ENCODE results near the gene PUS7.
A peak's percentile ranks its signal among the peaks of the same experiment; 100 is the strongest.

Gene PUS7

GRCh38 chr7:105489409-105489808 lies 32.7 kb downstream of the PUS7 start:
- Mint-ChIP-seq H3K36me3 (ENCODE audit: low read depth) (peaks cover 44% of the 10 kb centered on the region), H3K4me1 (no peaks in the 10 kb centered on the region), H3K4me3 (no peak overlapping the region), H3K27ac (peak overlapping the region; percentile 59), H3K9me3 (no peaks in the 10 kb centered on the region), H3K27me3 (ENCODE audit: low read depth, poor library complexity) (no peaks in the 10 kb centered on the region)
- no peak for TF ChIP-seq CTCF (IDR thresholded peaks at IDR 0.05)
- DNase-seq, result no peak

GRCh38 chr7:105487579-105488571 lies 34.2 kb downstream of the PUS7 start:
- no peak for DNase-seq
- Mint-ChIP-seq H3K27ac (peak overlapping the region; percentile 72), H3K27me3 (ENCODE audit: low read depth, poor library complexity) (no peaks in the 10 kb centered on the region), H3K4me1 (no peaks in the 10 kb centered on the region), H3K36me3 (ENCODE audit: low read depth) (peaks cover 43% of the 10 kb centered on the region), H3K9me3 (no peaks in the 10 kb centered on the region), H3K4me3 (no peak overlapping the region)
- peak; percentile 19 for TF ChIP-seq CTCF (IDR thresholded peaks at IDR 0.05)

- Mint-ChIP-seq H3K4me1 (no peaks in the 10 kb centered on the region), H3K27me3 (ENCODE audit: low read depth, poor library complexity) (no peaks in the 10 kb centered on the region), H3K9me3 (no peaks in the 10 kb centered on the region), H3K27ac (peak overlapping the region; percentile 82), H3K4me3 (no peak overlapping the region), H3K36me3 (ENCODE audit: low read depth) (peaks cover 74% of the 10 kb centered on the region)
- DNase-seq, result no peak
- TF ChIP-seq CTCF (IDR thresholded peaks at IDR 0.05), result no peak
Measured at GRCh38 chr7:105480931-105481330, 41.1 kb downstream of the PUS7 start.

GRCh38 chr7:105478606-105479005 lies 43.5 kb downstream of the PUS7 start:
- no peak overlapping the region for H3K27ac Mint-ChIP-seq
- DNase-seq, result no peak
- no peak overlapping the region for H3K4me3 Mint-ChIP-seq
- H3K36me3 Mint-ChIP-seq (ENCODE audit: low read depth), result peaks cover 73% of the 10 kb centered on the region
- no peak for TF ChIP-seq CTCF (IDR thresholded peaks at IDR 0.05)
- H3K9me3 Mint-ChIP-seq, result no peaks in the 10 kb centered on the region
- H3K4me1 Mint-ChIP-seq, result no peaks in the 10 kb centered on the region
- H3K27me3 Mint-ChIP-seq (ENCODE audit: low read depth, poor library complexity), result no peaks in the 10 kb centered on the region

- H3K4me3 Mint-ChIP-seq, result no peak overlapping the region
- H3K27ac Mint-ChIP-seq, result no peak overlapping the region
- no peak for DNase-seq
- no peaks in the 10 kb centered on the region for H3K4me1 Mint-ChIP-seq
- peaks cover 72% of the 10 kb centered on the region for H3K36me3 Mint-ChIP-seq (ENCODE audit: low read depth)
- no peaks in the 10 kb centered on the region for H3K9me3 Mint-ChIP-seq
- no peaks in the 10 kb centered on the region for H3K27me3 Mint-ChIP-seq (ENCODE audit: low read depth, poor library complexity)
- no peak for TF ChIP-seq CTCF (IDR thresholded peaks at IDR 0.05)
Measured at GRCh38 chr7:105477908-105478307, 44.2 kb downstream of the PUS7 start.

- no peak for TF ChIP-seq CTCF (IDR thresholded peaks at IDR 0.05)
- H3K27me3 Mint-ChIP-seq (ENCODE audit: low read depth, poor library complexity), result no peaks in the 10 kb centered on the region
- H3K27ac Mint-ChIP-seq, result no peak overlapping the region
Measured at GRCh38 chr7:105474045-105474444, 48.0 kb downstream of the PUS7 start.

More at GRCh38 chr7:105474045-105474444, 48.0 kb downstream of the PUS7 start:
- DNase-seq, result no peak
- H3K36me3 Mint-ChIP-seq (ENCODE audit: low read depth), result peaks cover 63% of the 10 kb centered on the region
- H3K4me1 Mint-ChIP-seq, result no peaks in the 10 kb centered on the region
- H3K9me3 Mint-ChIP-seq, result no peaks in the 10 kb centered on the region
- H3K4me3 Mint-ChIP-seq, result no peak overlapping the region

Measured in nephron progenitor cell (in vitro differentiated cells).